ENCODE results near the gene PDE4D.

GRCh38 chr5:59158637-59159391, 734.7 kb downstream of the PDE4D start:
- TF ChIP-seq FOXK2 (IDR thresholded peaks at IDR 0.05): no peak
- no peak for TF ChIP-seq TARDBP (IDR thresholded peaks at IDR 0.05)
- no peak for TF ChIP-seq LEF1 (IDR thresholded peaks at IDR 0.05; ENCODE audit: borderline replicate concordance)
- TF ChIP-seq, protein P1, sequence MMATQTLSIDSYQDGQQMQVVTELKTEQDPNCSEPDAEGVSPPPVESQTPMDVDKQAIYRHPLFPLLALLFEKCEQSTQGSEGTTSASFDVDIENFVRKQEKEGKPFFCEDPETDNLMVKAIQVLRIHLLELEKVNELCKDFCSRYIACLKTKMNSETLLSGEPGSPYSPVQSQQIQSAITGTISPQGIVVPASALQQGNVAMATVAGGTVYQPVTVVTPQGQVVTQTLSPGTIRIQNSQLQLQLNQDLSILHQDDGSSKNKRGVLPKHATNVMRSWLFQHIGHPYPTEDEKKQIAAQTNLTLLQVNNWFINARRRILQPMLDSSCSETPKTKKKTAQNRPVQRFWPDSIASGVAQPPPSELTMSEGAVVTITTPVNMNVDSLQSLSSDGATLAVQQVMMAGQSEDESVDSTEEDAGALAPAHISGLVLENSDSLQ (IDR thresholded peaks at IDR 0.05): no peak
- no peak for TF ChIP-seq SP1 (IDR thresholded peaks at IDR 0.05)
- no peak for TF ChIP-seq ARNT (IDR thresholded peaks at IDR 0.05)
- no peak for TF ChIP-seq L3MBTL2 (conservative IDR thresholded peaks at IDR 0.05)
- no peak for TF ChIP-seq SUZ12 (IDR thresholded peaks at IDR 0.05)
- TF ChIP-seq HDGF (IDR thresholded peaks at IDR 0.05; ENCODE audit: borderline replicate concordance): no peak
- TF ChIP-seq FOXA1 (IDR thresholded peaks at IDR 0.05): no peak
- TF ChIP-seq CTBP1 (IDR thresholded peaks at IDR 0.05; ENCODE audit: borderline replicate concordance): no peak
- no peak for TF ChIP-seq FOXM1 (IDR thresholded peaks at IDR 0.05; ENCODE audit: borderline replicate concordance)
- TF ChIP-seq BHLHE40 (IDR thresholded peaks at IDR 0.05; ENCODE audit: borderline replicate concordance): no peak

Data from HEK293T (cell line).